Stimulated activated naive B cell treated with anti-CD40 and anti-IgM and Interleukin-4, amounts not matched to agents 10 μg/mL and 1 μg/mL and 100 μg/mL, for 72 hours (primary cell): Measurements from ENCODE around the gene CARD10.

Experiments used
- ATAC-seq, 2 donors: fragments of 150-1000 bp; cut with Tn5 transposase; replicated peaks; 2 replicates each; pipeline ENCODE4 v1.10.0; 2021; ENCODE audit warnings: moderate library complexity in 1 of 2
- DNase-seq: peaks from one replicate; pipeline ENCODE4 v3.0.0; 2021
- H3K27ac Mint-ChIP-seq: one replicate; pipeline ENCODE4 v1.8.0; 2022; ENCODE audit warnings: mild to moderate bottlenecking, mixed read lengths
- H3K27me3 Mint-ChIP-seq, 2 donors: one replicate each; pipeline ENCODE4 v1.8.0; 2022; ENCODE audit warnings: mixed read lengths in 2 of 2
- H3K36me3 Mint-ChIP-seq, 2 donors: one replicate each; pipeline ENCODE4 v1.8.0; 2022; ENCODE audit warnings: mixed read lengths in 2 of 2, mild to moderate bottlenecking in 1 of 2
- H3K4me1 Mint-ChIP-seq, 2 donors: one replicate each; pipeline ENCODE4 v1.8.0; 2022; ENCODE audit warnings: mixed read lengths in 2 of 2, mild to moderate bottlenecking in 1 of 2
- H3K4me3 Mint-ChIP-seq, 2 donors: one replicate each; pipeline ENCODE4 v1.8.0; 2022; ENCODE audit warnings: mild to moderate bottlenecking in 2 of 2, mixed read lengths in 2 of 2, moderate library complexity in 1 of 2
- H3K9me3 Mint-ChIP-seq, 2 donors: one replicate each; pipeline ENCODE4 v1.8.0; 2022; ENCODE audit warnings: mixed read lengths in 2 of 2, mild to moderate bottlenecking in 1 of 2

The CARD10 gene

GRCh38 chr22:37525746-37526350 lies 6.6 kb upstream of the CARD10 start:
- DNase-seq (no peak), ATAC-seq (no peak)

DNA sequence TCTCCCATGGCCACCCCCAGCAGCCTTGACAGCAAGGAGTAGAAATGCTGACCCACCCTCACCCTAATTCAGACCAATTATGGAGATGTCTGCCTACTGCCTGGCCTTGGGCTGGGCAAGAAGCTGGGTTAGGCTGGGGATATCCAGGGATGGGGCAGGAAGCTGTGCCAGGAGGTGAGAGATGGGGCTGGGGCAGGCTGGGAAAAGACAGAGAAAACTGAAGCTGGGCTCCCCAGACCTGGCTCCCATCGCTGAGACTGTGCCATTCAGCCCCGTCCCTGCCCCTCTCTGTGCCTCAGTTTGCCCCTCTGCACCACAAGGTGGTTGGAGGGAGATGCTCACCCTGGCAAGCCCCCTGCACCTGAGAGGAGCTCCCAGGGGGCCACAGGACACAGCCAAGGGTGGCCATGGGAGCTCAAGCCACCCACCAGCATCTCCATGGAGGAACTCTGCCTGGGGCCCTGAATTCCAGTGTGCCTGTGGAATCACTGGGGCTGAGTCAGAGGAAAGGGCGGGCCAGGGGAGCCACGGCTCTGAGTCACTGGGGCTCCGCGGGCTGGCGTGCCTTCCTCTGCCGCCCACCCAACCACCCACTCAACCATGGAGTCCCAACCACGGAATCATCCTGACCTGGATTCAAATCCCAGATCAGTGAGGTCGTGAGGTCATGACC lies 6.0 kb upstream of the CARD10 start:
- Mint-ChIP-seq H3K4me1 (peaks cover 0 to 2% of the 10 kb centered on the region in 2 donors), H3K4me3 (no peak overlapping the region), H3K27me3 (peaks cover 44 to 46% of the 10 kb centered on the region in 2 donors), H3K9me3 (no peaks in the 10 kb centered on the region), H3K27ac (no peak overlapping the region), H3K36me3 (no peaks in the 10 kb centered on the region)
- ATAC-seq (no peak), DNase-seq (no peak)

More at GRCh38 chr22:37525746-37526350, 6.6 kb upstream of the CARD10 start:
- Mint-ChIP-seq H3K9me3 (no peaks in the 10 kb centered on the region), H3K4me3 (no peak overlapping the region), H3K27me3 (peaks cover 40 to 42% of the 10 kb centered on the region in 2 donors), H3K27ac (no peak overlapping the region), H3K36me3 (no peaks in the 10 kb centered on the region), H3K4me1 (peaks cover 0 to 2% of the 10 kb centered on the region in 2 donors)

- ATAC-seq = no peak
- Mint-ChIP-seq H3K27ac (no peak overlapping the region), H3K4me1 (peaks cover 2 to 8% of the 10 kb centered on the region in 2 donors), H3K36me3 (peaks cover 0 to 3% of the 10 kb centered on the region in 2 donors), H3K9me3 (no peaks in the 10 kb centered on the region), H3K4me3 (no peak overlapping the region), H3K27me3 (peaks cover 49 to 66% of the 10 kb centered on the region in 2 donors)
- DNase-seq = no peak
Observed at GRCh38 chr22:37522482-37522881, 3.3 kb upstream of the CARD10 start.

GRCh38 chr22:37521236-37521739 lies 2.1 kb upstream of the CARD10 start:
- Mint-ChIP-seq H3K9me3 (peaks cover 0 to 2% of the 10 kb centered on the region in 2 donors), H3K27me3 (peaks cover 50 to 67% of the 10 kb centered on the region in 2 donors), H3K4me3 (no peak overlapping the region), H3K36me3 (peaks cover 0 to 3% of the 10 kb centered on the region in 2 donors), H3K4me1 (peaks cover 2 to 8% of the 10 kb centered on the region in 2 donors), H3K27ac (no peak overlapping the region)
- DNase-seq (no peak), ATAC-seq (no peak)

GRCh38 chr22:37520776-37521191 lies 1.6 kb upstream of the CARD10 start:
- no peak for DNase-seq
- Mint-ChIP-seq H3K36me3 (peaks cover 0 to 3% of the 10 kb centered on the region in 2 donors), H3K4me3 (no peak overlapping the region), H3K27ac (no peak overlapping the region), H3K4me1 (peaks cover 2 to 8% of the 10 kb centered on the region in 2 donors), H3K9me3 (peaks cover 0 to 4% of the 10 kb centered on the region in 2 donors), H3K27me3 (peaks cover 50 to 68% of the 10 kb centered on the region in 2 donors)
- ATAC-seq = no peak

- H3K27me3 Mint-ChIP-seq = peaks cover 50 to 65% of the 10 kb centered on the region in 2 donors
- H3K27ac Mint-ChIP-seq = no peak overlapping the region
- H3K9me3 Mint-ChIP-seq = peaks cover 0 to 4% of the 10 kb centered on the region in 2 donors
- H3K4me3 Mint-ChIP-seq = peak overlapping the region; percentile 70 to 78
- peaks cover 0 to 3% of the 10 kb centered on the region in 2 donors for H3K36me3 Mint-ChIP-seq
- ATAC-seq (peak; percentile 26 to 35), DNase-seq (no peak)
- peaks cover 2 to 8% of the 10 kb centered on the region in 2 donors for H3K4me1 Mint-ChIP-seq
Observed at GRCh38 chr22:37518509-37519267, 527 bp downstream of the CARD10 start.

DNA sequence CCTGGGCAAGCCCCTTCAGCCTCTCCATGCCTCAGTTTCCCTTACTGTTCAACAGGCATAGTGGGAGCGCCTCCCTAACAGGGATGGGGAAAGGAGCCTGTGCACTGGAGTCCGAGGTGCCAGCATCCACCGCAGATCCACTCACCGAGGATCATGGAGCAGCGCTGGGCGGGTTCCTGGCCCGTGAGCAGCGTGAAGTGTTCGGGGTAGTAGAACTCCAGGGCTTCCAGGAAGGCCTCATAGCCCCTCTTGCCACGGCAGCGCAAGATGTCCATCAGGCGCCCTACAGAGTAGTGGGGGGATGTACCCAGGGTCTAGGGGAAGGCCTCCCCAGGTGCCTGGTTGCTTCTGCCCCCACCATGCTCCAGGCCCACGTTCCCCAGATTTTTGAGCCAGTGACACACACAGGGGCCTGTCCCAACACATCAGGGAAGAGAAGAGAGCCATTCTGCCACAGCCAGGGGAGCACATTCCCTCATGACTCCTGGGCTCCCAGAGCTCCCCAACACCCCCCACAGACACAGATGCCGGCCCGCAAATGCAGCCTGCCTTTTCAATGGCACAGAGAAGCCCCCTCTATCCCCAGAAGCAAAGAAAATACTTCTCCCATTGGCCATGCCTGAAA lies 1.3 kb downstream of the CARD10 start:
- peaks cover 0 to 3% of the 10 kb centered on the region in 2 donors for H3K36me3 Mint-ChIP-seq
- no peak for ATAC-seq
- peak overlapping the region; percentile 69 to 70 for H3K4me3 Mint-ChIP-seq
- no peak for DNase-seq
- peaks cover 0 to 4% of the 10 kb centered on the region in 2 donors for H3K9me3 Mint-ChIP-seq
- H3K27ac Mint-ChIP-seq = no peak overlapping the region
- peaks cover 2 to 8% of the 10 kb centered on the region in 2 donors for H3K4me1 Mint-ChIP-seq
- peaks cover 47 to 64% of the 10 kb centered on the region in 2 donors for H3K27me3 Mint-ChIP-seq

- no peak for DNase-seq
Observed at GRCh38 chr22:37516456-37516855, 2.8 kb downstream of the CARD10 start.

DNA sequence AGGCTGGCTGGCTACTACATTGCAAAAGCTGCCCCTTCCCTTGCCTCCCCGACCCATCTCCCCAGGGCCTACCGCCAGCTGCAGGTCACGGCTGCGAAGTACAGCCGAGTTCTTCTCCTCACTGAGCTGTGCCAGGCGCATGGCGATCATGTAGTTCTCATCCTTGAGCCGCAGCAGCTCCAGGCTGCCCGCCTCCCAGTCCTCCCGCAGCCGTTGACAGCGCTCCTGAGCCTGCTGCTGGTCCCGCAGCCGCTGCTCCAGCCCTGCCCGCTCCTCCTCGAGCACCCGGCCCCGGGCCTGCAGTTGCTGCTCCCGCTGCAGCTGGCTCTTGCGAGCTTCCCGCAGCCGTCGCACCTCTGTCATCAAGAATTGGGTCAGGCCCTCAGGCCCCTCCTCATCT lies 3.3 kb downstream of the CARD10 start:
- DNase-seq = no peak
- Mint-ChIP-seq H3K9me3 (peaks cover 0 to 4% of the 10 kb centered on the region in 2 donors), H3K27me3 (peaks cover 32 to 44% of the 10 kb centered on the region in 2 donors), H3K27ac (no peak overlapping the region), H3K4me1 (peaks cover 2 to 8% of the 10 kb centered on the region in 2 donors), H3K36me3 (peaks cover 0 to 3% of the 10 kb centered on the region in 2 donors), H3K4me3 (no peak overlapping the region)
- ATAC-seq = no peak

More at GRCh38 chr22:37516456-37516855, 2.8 kb downstream of the CARD10 start:
- H3K4me3 Mint-ChIP-seq = no peak overlapping the region
- no peak overlapping the region for H3K27ac Mint-ChIP-seq
- H3K4me1 Mint-ChIP-seq = peaks cover 2 to 8% of the 10 kb centered on the region in 2 donors
- H3K36me3 Mint-ChIP-seq = peaks cover 0 to 3% of the 10 kb centered on the region in 2 donors
- peaks cover 0 to 4% of the 10 kb centered on the region in 2 donors for H3K9me3 Mint-ChIP-seq
- no peak for ATAC-seq
- H3K27me3 Mint-ChIP-seq = peaks cover 36 to 50% of the 10 kb centered on the region in 2 donors

DNA sequence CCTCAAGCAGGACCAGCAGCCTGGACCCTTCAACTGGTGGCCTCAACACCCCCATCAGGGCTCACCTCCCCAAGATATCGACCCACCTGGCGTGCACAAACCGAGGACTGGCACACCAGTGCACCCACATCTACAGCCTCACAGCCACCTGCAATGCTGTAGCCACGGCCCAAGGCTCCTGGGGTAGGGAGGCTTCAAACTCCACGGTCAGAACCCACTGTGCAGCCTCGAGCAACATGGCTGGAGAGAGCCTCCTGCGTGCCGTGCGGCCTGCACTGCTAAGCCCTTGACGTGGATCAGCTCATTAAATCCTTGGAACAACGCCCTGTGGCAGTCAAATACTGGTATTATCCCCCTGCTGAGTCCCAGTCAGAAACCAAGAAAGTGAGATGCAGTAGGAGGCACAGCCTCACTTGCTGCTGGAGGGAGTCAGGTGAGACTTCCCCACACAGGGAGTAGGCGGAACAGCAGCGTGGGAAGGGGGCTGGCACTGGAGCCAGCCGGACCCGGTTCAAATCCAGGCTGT lies 4.6 kb downstream of the CARD10 start:
- Mint-ChIP-seq H3K4me1 (peaks cover 2 to 8% of the 10 kb centered on the region in 2 donors), H3K27ac (no peak overlapping the region), H3K27me3 (peaks cover 25 to 35% of the 10 kb centered on the region in 2 donors), H3K4me3 (no peak overlapping the region), H3K36me3 (peaks cover 0 to 3% of the 10 kb centered on the region in 2 donors), H3K9me3 (peaks cover 0 to 4% of the 10 kb centered on the region in 2 donors)
- DNase-seq (no peak), ATAC-seq (no peak)

- no peaks in the 10 kb centered on the region for H3K4me1 Mint-ChIP-seq
- no peaks in the 10 kb centered on the region for H3K36me3 Mint-ChIP-seq
- ATAC-seq (no peak), DNase-seq (no peak)
- H3K9me3 Mint-ChIP-seq = peaks cover 0 to 4% of the 10 kb centered on the region in 2 donors
- H3K4me3 Mint-ChIP-seq = no peak overlapping the region
- peaks cover 16 to 27% of the 10 kb centered on the region in 2 donors for H3K27me3 Mint-ChIP-seq
- H3K27ac Mint-ChIP-seq = no peak overlapping the region
Observed at GRCh38 chr22:37511395-37512104, 7.7 kb downstream of the CARD10 start.

DNA sequence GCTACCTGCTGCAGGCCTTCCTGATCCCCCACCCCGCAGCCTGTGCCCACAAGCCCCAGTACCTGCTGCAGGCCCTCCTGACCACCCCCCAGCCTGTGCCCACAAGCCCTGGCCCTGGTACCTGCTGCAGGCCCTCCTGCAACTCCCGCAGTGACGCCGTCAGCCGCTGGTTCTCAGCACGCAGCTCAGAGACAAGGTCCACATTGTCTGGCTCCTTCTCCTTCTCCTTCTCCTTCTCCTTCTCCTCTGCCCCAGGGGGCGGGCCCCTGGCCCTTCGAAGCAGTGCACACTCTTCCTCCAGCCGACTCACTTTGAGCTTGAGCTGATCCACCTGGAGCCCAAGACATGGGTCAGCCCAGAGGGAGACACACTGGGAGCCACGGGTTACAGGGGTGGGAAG lies 9.1 kb downstream of the CARD10 start:
- no peak overlapping the region for H3K27ac Mint-ChIP-seq
- H3K36me3 Mint-ChIP-seq = no peaks in the 10 kb centered on the region
- H3K4me3 Mint-ChIP-seq = no peak overlapping the region
- H3K27me3 Mint-ChIP-seq = peaks cover 12 to 24% of the 10 kb centered on the region in 2 donors
- ATAC-seq (no peak), DNase-seq (no peak)
- no peaks in the 10 kb centered on the region for H3K4me1 Mint-ChIP-seq
- no peaks in the 10 kb centered on the region for H3K9me3 Mint-ChIP-seq
